ENCODE data around the gene ADGRG7.

DNA sequence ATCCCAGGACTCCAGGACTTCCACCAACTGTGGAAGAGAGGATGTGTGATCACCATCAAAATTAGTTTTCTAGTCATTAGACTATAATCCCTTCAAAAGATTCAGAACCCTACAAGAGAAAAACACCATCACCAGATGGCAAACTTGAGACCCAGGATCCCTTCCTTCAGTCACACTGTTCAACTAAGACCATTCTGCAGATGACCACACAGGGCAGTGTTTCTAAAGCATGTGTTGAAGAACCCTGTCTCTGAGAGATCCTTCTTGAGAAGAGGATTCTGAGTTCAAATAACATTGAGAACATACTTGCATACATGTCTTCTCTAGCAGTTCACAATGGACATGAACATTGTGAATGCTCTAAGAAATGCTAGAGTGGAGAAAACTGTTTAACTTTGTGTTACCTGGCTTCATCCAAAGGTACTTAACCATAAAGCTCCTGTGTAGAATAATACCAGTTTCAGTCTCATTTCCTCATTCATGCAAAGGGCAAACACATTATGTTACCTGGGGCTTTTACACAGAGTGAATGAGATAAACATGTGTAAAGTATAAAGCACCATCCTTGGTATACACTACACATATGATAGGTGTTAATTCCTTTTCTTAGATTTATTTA, 2.4 kb upstream of the ADGRG7 start:
- TF ChIP-seq MAFK (IDR thresholded peaks at IDR 0.05; ENCODE audit: partially characterized antibody) (no peak), MAZ (IDR thresholded peaks at IDR 0.05; ENCODE audit: borderline replicate concordance, low read depth, low read length) (no peak), RFX5 (IDR thresholded peaks at IDR 0.05) (no peak), ESRRA (IDR thresholded peaks at IDR 0.05; ENCODE audit: borderline replicate concordance, low read length) (no peak), SMC3 (IDR thresholded peaks at IDR 0.05) (no peak), CHD2 (IDR thresholded peaks at IDR 0.05; ENCODE audit: low read length, partially characterized antibody) (no peak), CEBPB (IDR thresholded peaks at IDR 0.05) (no peak), TP53 (CRISPR knock-in tag; IDR thresholded peaks at IDR 0.05) (no peak)
- TF ChIP-seq, protein P1, sequence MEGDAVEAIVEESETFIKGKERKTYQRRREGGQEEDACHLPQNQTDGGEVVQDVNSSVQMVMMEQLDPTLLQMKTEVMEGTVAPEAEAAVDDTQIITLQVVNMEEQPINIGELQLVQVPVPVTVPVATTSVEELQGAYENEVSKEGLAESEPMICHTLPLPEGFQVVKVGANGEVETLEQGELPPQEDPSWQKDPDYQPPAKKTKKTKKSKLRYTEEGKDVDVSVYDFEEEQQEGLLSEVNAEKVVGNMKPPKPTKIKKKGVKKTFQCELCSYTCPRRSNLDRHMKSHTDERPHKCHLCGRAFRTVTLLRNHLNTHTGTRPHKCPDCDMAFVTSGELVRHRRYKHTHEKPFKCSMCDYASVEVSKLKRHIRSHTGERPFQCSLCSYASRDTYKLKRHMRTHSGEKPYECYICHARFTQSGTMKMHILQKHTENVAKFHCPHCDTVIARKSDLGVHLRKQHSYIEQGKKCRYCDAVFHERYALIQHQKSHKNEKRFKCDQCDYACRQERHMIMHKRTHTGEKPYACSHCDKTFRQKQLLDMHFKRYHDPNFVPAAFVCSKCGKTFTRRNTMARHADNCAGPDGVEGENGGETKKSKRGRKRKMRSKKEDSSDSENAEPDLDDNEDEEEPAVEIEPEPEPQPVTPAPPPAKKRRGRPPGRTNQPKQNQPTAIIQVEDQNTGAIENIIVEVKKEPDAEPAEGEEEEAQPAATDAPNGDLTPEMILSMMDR (IDR thresholded peaks at IDR 0.05): no peak
- TF ChIP-seq, protein P2, sequence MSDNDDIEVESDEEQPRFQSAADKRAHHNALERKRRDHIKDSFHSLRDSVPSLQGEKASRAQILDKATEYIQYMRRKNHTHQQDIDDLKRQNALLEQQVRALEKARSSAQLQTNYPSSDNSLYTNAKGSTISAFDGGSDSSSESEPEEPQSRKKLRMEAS (IDR thresholded peaks at IDR 0.05): no peak
- TF ChIP-seq, protein P3, sequence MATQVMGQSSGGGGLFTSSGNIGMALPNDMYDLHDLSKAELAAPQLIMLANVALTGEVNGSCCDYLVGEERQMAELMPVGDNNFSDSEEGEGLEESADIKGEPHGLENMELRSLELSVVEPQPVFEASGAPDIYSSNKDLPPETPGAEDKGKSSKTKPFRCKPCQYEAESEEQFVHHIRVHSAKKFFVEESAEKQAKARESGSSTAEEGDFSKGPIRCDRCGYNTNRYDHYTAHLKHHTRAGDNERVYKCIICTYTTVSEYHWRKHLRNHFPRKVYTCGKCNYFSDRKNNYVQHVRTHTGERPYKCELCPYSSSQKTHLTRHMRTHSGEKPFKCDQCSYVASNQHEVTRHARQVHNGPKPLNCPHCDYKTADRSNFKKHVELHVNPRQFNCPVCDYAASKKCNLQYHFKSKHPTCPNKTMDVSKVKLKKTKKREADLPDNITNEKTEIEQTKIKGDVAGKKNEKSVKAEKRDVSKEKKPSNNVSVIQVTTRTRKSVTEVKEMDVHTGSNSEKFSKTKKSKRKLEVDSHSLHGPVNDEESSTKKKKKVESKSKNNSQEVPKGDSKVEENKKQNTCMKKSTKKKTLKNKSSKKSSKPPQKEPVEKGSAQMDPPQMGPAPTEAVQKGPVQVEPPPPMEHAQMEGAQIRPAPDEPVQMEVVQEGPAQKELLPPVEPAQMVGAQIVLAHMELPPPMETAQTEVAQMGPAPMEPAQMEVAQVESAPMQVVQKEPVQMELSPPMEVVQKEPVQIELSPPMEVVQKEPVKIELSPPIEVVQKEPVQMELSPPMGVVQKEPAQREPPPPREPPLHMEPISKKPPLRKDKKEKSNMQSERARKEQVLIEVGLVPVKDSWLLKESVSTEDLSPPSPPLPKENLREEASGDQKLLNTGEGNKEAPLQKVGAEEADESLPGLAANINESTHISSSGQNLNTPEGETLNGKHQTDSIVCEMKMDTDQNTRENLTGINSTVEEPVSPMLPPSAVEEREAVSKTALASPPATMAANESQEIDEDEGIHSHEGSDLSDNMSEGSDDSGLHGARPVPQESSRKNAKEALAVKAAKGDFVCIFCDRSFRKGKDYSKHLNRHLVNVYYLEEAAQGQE (IDR thresholded peaks at IDR 0.05): no peak
